ENCODE measurements around the gene ZFYVE28.

DNA sequence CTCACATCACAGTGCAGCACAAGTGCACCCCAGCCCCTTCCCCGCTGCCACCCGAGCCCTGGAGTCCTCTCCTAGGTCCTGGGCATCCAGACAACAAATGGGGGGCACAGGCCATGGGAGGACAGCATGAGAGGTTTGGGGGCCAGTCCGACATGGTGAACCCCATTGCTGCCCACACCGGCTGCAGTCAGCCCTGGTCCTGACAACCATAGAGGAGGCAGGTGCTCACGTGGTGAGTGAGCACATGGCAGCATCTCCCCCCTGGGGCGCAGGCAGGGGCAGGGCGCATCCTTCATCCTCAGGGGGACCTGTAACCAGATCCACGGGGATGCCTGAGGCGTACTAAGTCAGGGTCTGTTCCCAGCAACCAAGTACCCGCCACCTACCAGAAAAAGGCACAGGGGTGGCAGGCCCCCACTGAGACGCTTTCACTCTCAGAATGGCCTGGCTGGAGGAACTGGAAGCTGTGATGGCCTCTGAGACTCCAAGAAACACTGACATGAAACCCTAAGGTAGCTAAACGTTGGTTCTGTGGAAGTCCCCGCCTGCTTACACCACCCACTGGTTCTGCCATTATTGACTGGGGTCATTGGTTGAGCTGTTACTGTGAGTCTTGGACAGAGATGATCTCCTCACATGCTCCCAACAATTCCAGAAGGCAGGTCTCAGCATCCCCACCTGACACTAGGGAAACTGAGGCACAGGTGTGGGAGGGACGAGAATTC lies 6.5 kb downstream of the ZFYVE28 start:
- TF ChIP-seq, protein P1, sequence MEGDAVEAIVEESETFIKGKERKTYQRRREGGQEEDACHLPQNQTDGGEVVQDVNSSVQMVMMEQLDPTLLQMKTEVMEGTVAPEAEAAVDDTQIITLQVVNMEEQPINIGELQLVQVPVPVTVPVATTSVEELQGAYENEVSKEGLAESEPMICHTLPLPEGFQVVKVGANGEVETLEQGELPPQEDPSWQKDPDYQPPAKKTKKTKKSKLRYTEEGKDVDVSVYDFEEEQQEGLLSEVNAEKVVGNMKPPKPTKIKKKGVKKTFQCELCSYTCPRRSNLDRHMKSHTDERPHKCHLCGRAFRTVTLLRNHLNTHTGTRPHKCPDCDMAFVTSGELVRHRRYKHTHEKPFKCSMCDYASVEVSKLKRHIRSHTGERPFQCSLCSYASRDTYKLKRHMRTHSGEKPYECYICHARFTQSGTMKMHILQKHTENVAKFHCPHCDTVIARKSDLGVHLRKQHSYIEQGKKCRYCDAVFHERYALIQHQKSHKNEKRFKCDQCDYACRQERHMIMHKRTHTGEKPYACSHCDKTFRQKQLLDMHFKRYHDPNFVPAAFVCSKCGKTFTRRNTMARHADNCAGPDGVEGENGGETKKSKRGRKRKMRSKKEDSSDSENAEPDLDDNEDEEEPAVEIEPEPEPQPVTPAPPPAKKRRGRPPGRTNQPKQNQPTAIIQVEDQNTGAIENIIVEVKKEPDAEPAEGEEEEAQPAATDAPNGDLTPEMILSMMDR (IDR thresholded peaks at IDR 0.05; ENCODE audit: low read depth, low read length, poor library complexity, severe bottlenecking) = no peak
- TF ChIP-seq EZH2phosphoT487 (IDR thresholded peaks at IDR 0.05; ENCODE audit: borderline replicate concordance, low read length) = no peak
